Measurements from ENCODE around the gene CSRNP2.

DNA sequence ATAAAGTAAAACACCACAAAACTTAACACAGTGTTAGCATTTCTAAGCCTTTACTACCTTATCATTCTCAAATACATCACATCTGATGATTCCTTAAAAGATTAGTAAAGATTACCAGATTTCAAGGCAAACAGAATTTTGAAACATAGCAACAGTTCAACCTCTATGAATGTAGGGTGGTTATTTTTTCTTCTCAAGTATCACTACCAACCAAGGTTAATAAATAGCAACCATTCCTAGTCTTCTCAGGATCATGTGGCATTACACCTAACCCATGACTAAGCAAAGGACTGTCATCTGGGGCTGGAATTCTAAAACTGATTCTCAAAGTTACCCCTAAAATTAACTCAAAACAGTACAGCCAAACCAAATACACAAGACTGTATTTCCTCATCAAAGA, 39.4 kb upstream of the CSRNP2 start:
- no peak for TF ChIP-seq CTCF (IDR thresholded peaks at IDR 0.05; ENCODE audit: low read length)
- no peak for TF ChIP-seq EZH2 (optimal IDR thresholded peaks at IDR 0.05; ENCODE audit: low read depth, low read length)
